ENCODE data around the gene MAGED4.

- TF ChIP-seq CTCF (conservative IDR thresholded peaks at IDR 0.05; ENCODE audit: low read length) (no peak), EZH2phosphoT487 (IDR thresholded peaks at IDR 0.05; ENCODE audit: borderline replicate concordance) (no peak)
These were observed 28.6 kb downstream of the MAGED4 start for GRCh38 chrX:52213276-52213675.

Measured in Loucy (cell line).